SU-DHL-6 (cell line): ENCODE measurements around the gene ST6GALNAC3.

Experiments
- H2AFZ ChIP-seq: fragments of 200-600 bp; sonication (generic); 2 replicates; pipeline ENCODE4 v1.6.1; 2014; ENCODE audit warnings: low read depth, mild to moderate bottlenecking, moderate library complexity, mixed read lengths, antibody characterized with exemption, low read length; ENCODE audit not compliant: severe bottlenecking
- H3F3A ChIP-seq: fragments of 200-600 bp; shearing (Covaris generic); 2 replicates; pipeline ENCODE4 v1.6.0; 2016; ENCODE audit warnings: antibody characterized with exemption, mild to moderate bottlenecking; ENCODE audit not compliant: insufficient read depth
- H3K27ac ChIP-seq: fragments of 200-600 bp; sonication (generic); 2 replicates; pipeline ENCODE4 v1.5.1; 2016; ENCODE audit warnings: low read depth, mild to moderate bottlenecking, low read length, moderate library complexity, mixed read lengths
- H3K27me3 ChIP-seq: fragments of 200-600 bp; sonication (generic), shearing (Covaris generic); 2 replicates; pipeline ENCODE4 v1.6.0; 2014; ENCODE audit warnings: mild to moderate bottlenecking, low read length
- H3K36me3 ChIP-seq: fragments of 200-600 bp; sonication (generic); 2 replicates; pipeline ENCODE4 v1.6.1; 2014; ENCODE audit warnings: mild to moderate bottlenecking, low read length, mixed read lengths
- H3K4me2 ChIP-seq: fragments of 300-600, 200-600 bp; shearing (Covaris generic), sonication (generic); 2 replicates; pipeline ENCODE4 v1.6.0; 2014; ENCODE audit warnings: low read length, low read depth, mild to moderate bottlenecking; ENCODE audit not compliant: poor library complexity, severe bottlenecking
- H3K4me3 ChIP-seq: fragments of 200-600 bp; sonication (generic); 2 replicates; pipeline ENCODE4 v1.5.1; 2014; ENCODE audit warnings: antibody characterized with exemption, low read length, mild to moderate bottlenecking, mixed read lengths; ENCODE audit not compliant: insufficient read depth, poor library complexity, severe bottlenecking
- H3K79me2 ChIP-seq: fragments of 200-600 bp; sonication (generic); 2 replicates; pipeline ENCODE4 v1.6.1; 2014; ENCODE audit warnings: mild to moderate bottlenecking, low read length, moderate library complexity; ENCODE audit not compliant: insufficient read depth
- H3K9ac ChIP-seq: fragments of 200-600 bp; sonication (generic); 2 replicates; pipeline ENCODE4 v1.7.0; 2014; ENCODE audit warnings: mild to moderate bottlenecking, low read length
- H3K9me2 ChIP-seq: fragments of 200-600 bp; sonication (generic); replicated peaks from 2 replicates; pipeline ENCODE4 v1.6.1; 2014; ENCODE audit warnings: low read length; ENCODE audit not compliant: insufficient read depth
- H3K9me3 ChIP-seq: fragments of 200-600 bp; sonication (generic); 2 replicates; pipeline ENCODE4 v1.6.1; 2014; ENCODE audit warnings: low read length, mixed read lengths; ENCODE audit not compliant: insufficient read depth
- H4K20me1 ChIP-seq: fragments of 200-600 bp; sonication (generic); 2 replicates; pipeline ENCODE4 v1.6.1; 2014; ENCODE audit warnings: low read depth, mild to moderate bottlenecking, antibody characterized with exemption, low read length, moderate library complexity, mixed read lengths
- CTCF ChIP-seq: fragments of 200-600 bp; sonication (generic); IDR thresholded peaks from one replicate; pipeline ENCODE4 v1.5.1; 2017; ENCODE audit warnings: antibody characterized with exemption, mild to moderate bottlenecking, low read length, moderate library complexity; ENCODE audit not compliant: insufficient read depth, poor library complexity, severe bottlenecking
- EZH2phosphoT487 ChIP-seq: fragments of 200-600 bp; sonication (generic), shearing (Covaris generic); conservative IDR thresholded peaks from 2 replicates; pipeline ENCODE4 v1.6.1; 2018; ENCODE audit warnings: mild to moderate bottlenecking, antibody characterized with exemption, low read length, moderate library complexity, mixed read lengths

Gene ST6GALNAC3

GRCh38 chr1:76292418-76293184 lies 218.1 kb downstream of the ST6GALNAC3 start:
- TF ChIP-seq CTCF (no peak), EZH2phosphoT487 (no peak)
- peak overlapping the region; percentile 92 for H3K27ac ChIP-seq

GRCh38 chr1:76293831-76294230 lies 219.3 kb downstream of the ST6GALNAC3 start:
- no peaks in the 10 kb centered on the region for H3K36me3 ChIP-seq
- no peaks in the 10 kb centered on the region for H4K20me1 ChIP-seq
- H3K9me2 ChIP-seq: no peaks in the 10 kb centered on the region
- H3K27me3 ChIP-seq: no peaks in the 10 kb centered on the region
- no peak for TF ChIP-seq CTCF
- no peaks in the 10 kb centered on the region for H3K79me2 ChIP-seq
- peak overlapping the region; percentile 24 for H3K4me3 ChIP-seq
- peak overlapping the region; percentile 42 for H3K9ac ChIP-seq
- no peaks in the 10 kb centered on the region for H3K9me3 ChIP-seq
- peak overlapping the region; percentile 69 for H3K4me2 ChIP-seq
- peaks cover 16% of the 10 kb centered on the region; the same call in 1 of the 2 replicates for H3F3A ChIP-seq
- H2AFZ ChIP-seq: peak overlapping the region; percentile 49
- H3K27ac ChIP-seq: peak overlapping the region; percentile 92

More at GRCh38 chr1:76292418-76293184, 218.1 kb downstream of the ST6GALNAC3 start:
- Histone ChIP-seq H3F3A (peaks cover 16% of the 10 kb centered on the region; the same call in 1 of the 2 replicates), H3K36me3 (no peaks in the 10 kb centered on the region), H3K9me2 (no peaks in the 10 kb centered on the region), H4K20me1 (no peaks in the 10 kb centered on the region), H3K9ac (no peak overlapping the region), H3K27me3 (no peaks in the 10 kb centered on the region), H3K4me3 (no peak overlapping the region), H3K79me2 (no peaks in the 10 kb centered on the region), H3K9me3 (no peaks in the 10 kb centered on the region), H2AFZ (peak overlapping the region; percentile 49), H3K4me2 (peak overlapping the region; percentile 69)

GRCh38 chr1:76294482-76295194 lies 220.1 kb downstream of the ST6GALNAC3 start:
- Histone ChIP-seq H3K4me2 (peak overlapping the region; percentile 69), H3K9me2 (no peaks in the 10 kb centered on the region), H3K9ac (peak overlapping the region; percentile 42), H3K4me3 (peak overlapping the region; percentile 35), H3K9me3 (no peaks in the 10 kb centered on the region), H2AFZ (peak overlapping the region; percentile 75), H3K36me3 (no peaks in the 10 kb centered on the region), H3K27ac (peak overlapping the region; percentile 92), H4K20me1 (no peaks in the 10 kb centered on the region), H3K27me3 (no peaks in the 10 kb centered on the region), H3K79me2 (no peaks in the 10 kb centered on the region), H3F3A (peaks cover 16% of the 10 kb centered on the region; the same call in 1 of the 2 replicates)
- TF ChIP-seq CTCF: no peak
- TF ChIP-seq EZH2phosphoT487: no peak
